Gastrocnemius medialis (tissue), 4 donors: Measurements from ENCODE around the gene UBA1. TPM values are rescaled to one million over a fixed set of nuclear protein-coding genes. Genes with fewer than 3 reads are reported as not detected.

Experiments
- ATAC-seq, 2 donors: fragments of 150-250 bp; one replicate each; pipeline ENCODE4 v1.9.1; 2016
- DNase-seq, 2 donors: peaks; one replicate each; pipeline ENCODE4 v3.0.0-alpha.2; 2019
- H3K27ac ChIP-seq, 4 donors: fragments of 200-600 bp; sonication (generic); 1 replicate in 1 of 4; 2 replicates in 3 of 4; pipeline ENCODE4 v1.5.1; 2016 to 2018; ENCODE audit warnings: mild to moderate bottlenecking in 2 of 4, moderate library complexity in 1 of 4
- H3K27me3 ChIP-seq, 3 donors: fragments of 200-600 bp; sonication (generic) in 2 of 3; 1 replicate in 1 of 3; 2 replicates in 2 of 3; pipeline versions ENCODE4 v1.5.1 to v1.6.0; 2016 to 2019; ENCODE audit warnings: mild to moderate bottlenecking in 1 of 3, moderate library complexity in 1 of 3
- H3K36me3 ChIP-seq, 2 donors: fragments of 200-600 bp; sonication (generic) in 1 of 2; one replicate each; pipeline ENCODE4 v1.5.1; 2017 to 2018
- H3K4me1 ChIP-seq, 2 donors: fragments of 200-600 bp; sonication (generic) in 1 of 2; one replicate each; pipeline ENCODE4 v1.5.1; 2016 to 2017; ENCODE audit warnings: mild to moderate bottlenecking in 2 of 2
- H3K4me3 ChIP-seq, 4 donors: fragments of 200-600 bp; sonication (generic) in 3 of 4; 1 replicate in 1 of 4; 2 replicates in 3 of 4; pipeline ENCODE4 v1.5.1; 2016 to 2019; ENCODE audit warnings: mild to moderate bottlenecking in 2 of 4
- H3K9me3 ChIP-seq, 3 donors: fragments of 200-600 bp; sonication (generic) in 2 of 3; 1 replicate in 1 of 3; 2 replicates in 2 of 3; pipeline ENCODE4 v1.5.1; 2016 to 2019
- POLR2A ChIP-seq, 2 donors: fragments of 450-650 bp; IDR thresholded peaks; one replicate each; pipeline ENCODE4 v1.6.1; 2017; ENCODE audit warnings: antibody characterized with exemption in 2 of 2, mild to moderate bottlenecking in 2 of 2, moderate library complexity in 2 of 2
- in situ Hi-C, 4 donors: fragments of 200-750 bp; cut with MboI; loops; one replicate each; pipeline versions ENCODE4 v1.15.0 to v1.8.0; 2017; ENCODE audit warnings: low sequenced_read_pairs in 4 of 4
- intact Hi-C: fragments of 100-400 bp; cut with DNase I; formaldehyde crosslinking; loops from one replicate; pipeline ENCODE4 v1.15.1; 2023; ENCODE audit warnings: low total_unique reads
- total RNA-seq, 4 donors: library from RNA; depleted of rRNA; stranded (reverse); fragments of >200 nt; gene quantifications; one replicate each; pipeline versions ENCODE4 v1.1.0 to v1.2.3, GENCODE V29; 2016
- TF ChIP-seq, protein P1 (sequence below), 5 experiments: fragments of 450-650 bp in 3 of 5; fragments of 200-600 bp in 2 of 5; sonication (generic) in 2 of 5; IDR thresholded peaks in 4 of 5; conservative IDR thresholded peaks in 1 of 5; 1 replicate in 4 of 5; 2 replicates in 1 of 5; pipeline ENCODE4 v1.5.1; 2016 to 2019; ENCODE audit warnings: antibody characterized with exemption in 5 of 5, mild to moderate bottlenecking in 3 of 5, moderate library complexity in 3 of 5

The UBA1 gene
- total RNA-seq, 4 donors from 2014 or later, result 113 to 181 (median 162) TPM

DNA sequence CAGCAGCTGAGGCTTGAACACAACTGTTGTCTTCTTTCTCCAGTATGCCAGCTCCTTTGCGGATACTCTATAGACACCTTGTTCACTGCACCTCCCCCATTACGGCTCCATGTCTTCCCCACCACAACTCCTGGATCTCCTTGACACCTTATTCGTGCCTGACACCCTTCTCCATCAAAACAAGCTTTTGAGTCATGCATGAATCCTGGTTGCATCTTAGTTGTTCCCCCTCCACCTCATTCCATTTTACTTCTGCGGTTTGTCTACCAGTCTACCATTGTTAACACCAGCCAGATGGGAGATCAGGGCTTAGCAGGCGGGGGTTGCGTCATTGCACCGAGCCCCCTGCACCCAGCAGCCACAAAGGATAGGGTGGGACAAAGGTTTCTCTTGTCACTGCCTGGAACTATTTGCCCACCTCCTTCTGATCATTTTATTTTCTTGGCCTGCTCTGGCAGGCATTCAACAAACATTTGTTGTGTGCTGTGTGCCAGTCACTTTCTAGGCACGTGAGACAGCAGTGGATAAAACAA lies 22.8 kb downstream of the UBA1 start:
- H3K9me3 ChIP-seq, result no peaks in the 10 kb centered on the region
- peaks cover 13 to 20% of the 10 kb centered on the region in 2 donors for H3K4me1 ChIP-seq
- DNase-seq (no peak), ATAC-seq (no peak)
- H3K27ac ChIP-seq, result peak overlapping the region; percentile 89 to 98 (median 92)
- H3K27me3 ChIP-seq, result no peaks in the 10 kb centered on the region
- no peak overlapping the region for H3K4me3 ChIP-seq
- H3K36me3 ChIP-seq, result peaks cover 6 to 52% of the 10 kb centered on the region in 2 donors
- intact Hi-C loops, result loop anchor here (5.0 kb wide), 3 partner anchors 341 to 1951 kb away; no protein-coding TSS in a partner anchor
- TF ChIP-seq, protein P1, sequence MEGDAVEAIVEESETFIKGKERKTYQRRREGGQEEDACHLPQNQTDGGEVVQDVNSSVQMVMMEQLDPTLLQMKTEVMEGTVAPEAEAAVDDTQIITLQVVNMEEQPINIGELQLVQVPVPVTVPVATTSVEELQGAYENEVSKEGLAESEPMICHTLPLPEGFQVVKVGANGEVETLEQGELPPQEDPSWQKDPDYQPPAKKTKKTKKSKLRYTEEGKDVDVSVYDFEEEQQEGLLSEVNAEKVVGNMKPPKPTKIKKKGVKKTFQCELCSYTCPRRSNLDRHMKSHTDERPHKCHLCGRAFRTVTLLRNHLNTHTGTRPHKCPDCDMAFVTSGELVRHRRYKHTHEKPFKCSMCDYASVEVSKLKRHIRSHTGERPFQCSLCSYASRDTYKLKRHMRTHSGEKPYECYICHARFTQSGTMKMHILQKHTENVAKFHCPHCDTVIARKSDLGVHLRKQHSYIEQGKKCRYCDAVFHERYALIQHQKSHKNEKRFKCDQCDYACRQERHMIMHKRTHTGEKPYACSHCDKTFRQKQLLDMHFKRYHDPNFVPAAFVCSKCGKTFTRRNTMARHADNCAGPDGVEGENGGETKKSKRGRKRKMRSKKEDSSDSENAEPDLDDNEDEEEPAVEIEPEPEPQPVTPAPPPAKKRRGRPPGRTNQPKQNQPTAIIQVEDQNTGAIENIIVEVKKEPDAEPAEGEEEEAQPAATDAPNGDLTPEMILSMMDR (IDR thresholded peaks at IDR 0.05 in 4 of 5, conservative IDR thresholded peaks at IDR 0.05 in 1 of 5), result no peak
- TF ChIP-seq POLR2A (IDR thresholded peaks at IDR 0.05), result no peak
- in situ Hi-C loops, result loop anchor here in 2 of 4 donors (25.0 kb wide), 2 partner anchors 296 to 321 kb away; no protein-coding TSS in a partner anchor

DNA sequence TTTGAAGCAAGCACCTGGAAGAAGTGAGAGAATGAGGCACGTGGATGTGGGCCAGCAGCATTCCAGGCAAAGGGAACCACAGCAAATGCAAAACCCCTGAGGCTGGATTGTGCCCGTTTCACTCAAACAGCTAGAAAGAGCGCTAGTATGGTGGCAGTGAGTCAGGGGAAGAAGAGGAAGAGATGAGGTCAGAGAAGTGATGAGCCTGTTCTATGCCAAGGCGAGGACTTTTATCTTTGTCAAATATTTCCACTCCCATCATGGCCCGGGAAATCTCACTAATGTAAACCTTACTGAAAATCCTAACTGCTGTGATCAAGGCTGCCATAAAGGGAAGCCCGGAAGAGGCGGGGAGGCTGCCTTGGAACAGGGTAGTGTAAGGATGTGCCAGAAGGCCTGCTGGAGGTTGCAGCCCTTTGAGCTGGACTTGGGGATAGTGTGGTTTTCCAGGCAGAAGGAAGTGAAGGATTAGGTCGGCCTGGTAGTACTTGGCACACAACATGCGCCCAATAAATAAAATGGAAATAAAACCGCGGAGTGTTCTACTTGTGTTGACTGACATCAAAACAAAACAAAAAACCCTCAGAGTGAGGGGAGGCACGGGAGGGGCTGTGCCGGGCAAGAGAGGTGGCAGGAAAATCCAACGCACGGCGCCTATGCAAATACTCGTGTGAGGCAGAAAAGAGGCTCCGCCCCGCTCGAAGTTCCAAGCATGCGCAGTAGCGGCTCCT lies 23.7 kb downstream of the UBA1 start:
- TF ChIP-seq, protein P1 (IDR thresholded peaks at IDR 0.05 in 4 of 5, conservative IDR thresholded peaks at IDR 0.05 in 1 of 5), result no peak
- no peak for TF ChIP-seq POLR2A (IDR thresholded peaks at IDR 0.05)
- DNase-seq (no peak), ATAC-seq (peak in 1 of 2 donors; percentile 9)
- H3K4me3 ChIP-seq, result peak overlapping the region; percentile 25 to 75 (median 53)
- no peaks in the 10 kb centered on the region for H3K9me3 ChIP-seq
- H3K27me3 ChIP-seq, result no peaks in the 10 kb centered on the region
- in situ Hi-C loops (loop anchor here in 2 of 4 donors (25.0 kb wide), 2 partner anchors 295 to 320 kb away; no protein-coding TSS in a partner anchor), intact Hi-C loops (loop anchor here (5.0 kb wide), 3 partner anchors 340 to 1950 kb away; no protein-coding TSS in a partner anchor)
- peaks cover 13 to 20% of the 10 kb centered on the region in 2 donors for H3K4me1 ChIP-seq
- H3K27ac ChIP-seq, result peak overlapping the region; percentile 89 to 98 (median 92)
- peaks cover 5 to 44% of the 10 kb centered on the region in 2 donors for H3K36me3 ChIP-seq

DNA sequence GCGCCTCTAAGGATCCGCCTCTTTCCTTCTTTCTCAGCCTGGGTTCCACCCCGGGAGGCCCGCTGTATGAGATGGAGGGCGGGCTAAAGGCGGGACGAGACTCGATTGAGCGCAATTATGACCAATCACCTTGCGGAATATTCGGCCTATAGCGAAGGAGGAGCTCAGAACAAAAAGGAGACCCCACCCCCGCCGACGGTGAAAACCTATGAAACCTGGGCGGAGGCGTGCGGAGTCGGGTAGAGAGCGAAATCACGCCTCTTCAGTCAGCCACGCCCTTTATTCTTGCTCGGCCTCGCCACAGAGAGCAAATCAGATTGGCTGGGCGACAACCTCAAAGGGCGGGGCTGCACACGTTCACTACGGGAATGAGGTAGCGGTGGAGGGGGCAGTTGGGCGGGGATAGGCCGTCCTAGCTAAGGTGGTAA lies 24.2 kb downstream of the UBA1 start:
- ATAC-seq, result peak; percentile 82 to 88

DNA sequence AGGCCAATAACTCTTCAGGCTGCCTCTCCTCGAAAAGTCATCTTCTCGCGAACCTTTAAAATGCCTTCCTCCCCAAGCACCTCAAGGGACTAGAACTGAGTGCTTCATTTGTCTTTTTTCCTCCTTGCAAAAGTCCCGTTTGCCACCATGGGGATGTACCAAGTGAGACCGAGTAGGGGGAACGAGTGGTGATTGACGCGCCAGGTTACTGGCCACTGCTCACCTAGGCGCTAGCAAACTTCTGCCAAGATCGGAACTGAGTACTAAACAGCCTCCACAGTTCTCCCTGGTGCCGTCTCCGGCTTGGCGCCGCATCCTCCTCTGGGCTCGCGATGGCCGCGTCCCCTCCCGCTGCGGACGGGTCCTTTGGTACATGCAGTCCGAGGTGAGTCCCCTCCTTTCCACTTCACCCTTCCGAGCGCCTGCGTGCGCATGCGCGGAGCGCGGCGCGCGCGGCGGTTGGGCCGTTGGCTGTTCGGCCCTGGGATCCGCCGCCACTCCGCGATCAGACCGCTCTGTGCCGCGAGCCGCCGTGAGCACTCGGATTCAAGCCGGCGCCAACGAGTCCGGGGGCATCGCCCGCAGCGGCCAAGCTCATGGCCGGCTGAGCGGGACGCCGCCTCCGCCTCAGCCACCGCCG lies 24.8 kb downstream of the UBA1 start, which contains the start of gene CDK16:
TSS of gene CDK16 (plus strand) at position 402 of the 640 bp plus-strand sequence. CDS start 4,877 bp downstream, outside the sequence.
- H3K9me3 ChIP-seq, result no peaks in the 10 kb centered on the region
- H3K4me1 ChIP-seq, result peaks cover 13 to 20% of the 10 kb centered on the region in 2 donors
- peak; percentile 72 for ATAC-seq
- peak within 1 kb of the TSS; percentile 67 to 75 (median 72) for H3K4me3 ChIP-seq
- H3K27ac ChIP-seq, result peak within 1 kb of the TSS; percentile 92 to 99 (median 96)
- intact Hi-C loops, result loop anchor here (1.0 to 5.0 kb wide), 5 partner anchors 15 to 1949 kb away; partner anchors contain the start of genes UBA1 and USP11
- DNase-seq, result peak; percentile 37 to 73
- in situ Hi-C loops, result loop anchor here in 2 of 4 donors (25.0 kb wide), 2 partner anchors 294 to 319 kb away; no protein-coding TSS in a partner anchor
- H3K27me3 ChIP-seq, result no peaks in the 10 kb centered on the region
- TF ChIP-seq POLR2A (IDR thresholded peaks at IDR 0.05), result peak; percentile 94 to 95
- TF ChIP-seq, protein P1 (IDR thresholded peaks at IDR 0.05 in 4 of 5, conservative IDR thresholded peaks at IDR 0.05 in 1 of 5), result no peak
- H3K36me3 ChIP-seq, result peaks cover 0 to 34% of the 10 kb centered on the region in 2 donors

More for the DNA sequence above, 24.2 kb downstream of the UBA1 start:
- DNase-seq, result peak; percentile 94 to 98
- intact Hi-C loops, result loop anchor here (1.0 to 5.0 kb wide), 5 partner anchors 15 to 1949 kb away; partner anchors contain the start of genes UBA1 and USP11
- in situ Hi-C loops, result loop anchor here in 2 of 4 donors (25.0 kb wide), 2 partner anchors 294 to 319 kb away; no protein-coding TSS in a partner anchor
- TF ChIP-seq, protein P1 (IDR thresholded peaks at IDR 0.05 in 4 of 5, conservative IDR thresholded peaks at IDR 0.05 in 1 of 5), result no peak
- TF ChIP-seq POLR2A (IDR thresholded peaks at IDR 0.05), result no peak
- H3K4me1 ChIP-seq, result peaks cover 13 to 20% of the 10 kb centered on the region in 2 donors
- H3K27me3 ChIP-seq, result no peaks in the 10 kb centered on the region
- peak overlapping the region; percentile 92 to 99 (median 96) for H3K27ac ChIP-seq
- H3K9me3 ChIP-seq, result no peaks in the 10 kb centered on the region
- peak overlapping the region; percentile 67 to 75 (median 72) for H3K4me3 ChIP-seq
- peaks cover 0 to 38% of the 10 kb centered on the region in 2 donors for H3K36me3 ChIP-seq
